Endothelial cell (in vitro differentiated cells): ENCODE data around the gene CAMKK2. TPM values are rescaled to one million over a fixed set of nuclear protein-coding genes. Genes with fewer than 3 reads are reported as not detected.
"Not testable (repeated sequence)": the region's sequence is repeated elsewhere in the genome, so short reads cannot be mapped to it uniquely, and the experiment has no call there.

Experiments
- DNase-seq: peaks from one replicate; pipeline ENCODE4 v3.0.0; 2021; ENCODE audit warnings: low spot score
- H3K27ac Mint-ChIP-seq: one replicate; pipeline ENCODE4 v1.8.0; 2021; ENCODE audit warnings: mixed read lengths, inconsistent platforms; ENCODE audit not compliant: unreplicated experiment
- H3K27me3 Mint-ChIP-seq: one replicate; pipeline ENCODE4 v1.8.0; 2021; ENCODE audit warnings: mild to moderate bottlenecking, moderate library complexity, mixed read lengths, inconsistent platforms; ENCODE audit not compliant: unreplicated experiment
- H3K36me3 Mint-ChIP-seq: one replicate; pipeline ENCODE4 v1.8.0; 2021; ENCODE audit warnings: mild to moderate bottlenecking, low read depth, mixed read lengths, inconsistent platforms; ENCODE audit not compliant: unreplicated experiment
- H3K4me1 Mint-ChIP-seq: one replicate; pipeline ENCODE4 v1.8.0; 2021; ENCODE audit warnings: mild to moderate bottlenecking, mixed read lengths, inconsistent platforms; ENCODE audit not compliant: unreplicated experiment
- H3K4me3 Mint-ChIP-seq: one replicate; pipeline ENCODE4 v1.8.0; 2021; ENCODE audit warnings: mild to moderate bottlenecking, mixed read lengths, inconsistent platforms; ENCODE audit not compliant: unreplicated experiment
- H3K9me3 Mint-ChIP-seq: one replicate; pipeline ENCODE4 v1.8.0; 2021; ENCODE audit warnings: mixed read lengths, inconsistent platforms; ENCODE audit not compliant: unreplicated experiment
- total RNA-seq: library from RNA; stranded (reverse); fragmentation: NEBNext Ultra II Directional; extraction: Animal tissue kit (Norgen Biotek cat#: 25700); gene quantifications from one replicate; pipeline ENCODE4 v1.2.1, GENCODE V29; 2021; ENCODE audit not compliant: unreplicated experiment
- TF ChIP-seq, protein P1 (sequence below): fragments of 200-600 bp; sonication (generic); IDR thresholded peaks from one replicate; pipeline ENCODE4 v1.5.0; 2021; ENCODE audit warnings: antibody characterized with exemption; ENCODE audit not compliant: unreplicated experiment

The CAMKK2 gene
- total RNA-seq, 1 donor from 2014 or later: 44.5 TPM

- Mint-ChIP-seq H3K36me3 (peaks cover 19% of the 10 kb centered on the region), H3K9me3 (no peaks in the 10 kb centered on the region), H3K27me3 (peaks cover 2% of the 10 kb centered on the region), H3K27ac (no peak overlapping the region), H3K4me3 (no peak overlapping the region), H3K4me1 (no peaks in the 10 kb centered on the region)
- TF ChIP-seq, protein P1, sequence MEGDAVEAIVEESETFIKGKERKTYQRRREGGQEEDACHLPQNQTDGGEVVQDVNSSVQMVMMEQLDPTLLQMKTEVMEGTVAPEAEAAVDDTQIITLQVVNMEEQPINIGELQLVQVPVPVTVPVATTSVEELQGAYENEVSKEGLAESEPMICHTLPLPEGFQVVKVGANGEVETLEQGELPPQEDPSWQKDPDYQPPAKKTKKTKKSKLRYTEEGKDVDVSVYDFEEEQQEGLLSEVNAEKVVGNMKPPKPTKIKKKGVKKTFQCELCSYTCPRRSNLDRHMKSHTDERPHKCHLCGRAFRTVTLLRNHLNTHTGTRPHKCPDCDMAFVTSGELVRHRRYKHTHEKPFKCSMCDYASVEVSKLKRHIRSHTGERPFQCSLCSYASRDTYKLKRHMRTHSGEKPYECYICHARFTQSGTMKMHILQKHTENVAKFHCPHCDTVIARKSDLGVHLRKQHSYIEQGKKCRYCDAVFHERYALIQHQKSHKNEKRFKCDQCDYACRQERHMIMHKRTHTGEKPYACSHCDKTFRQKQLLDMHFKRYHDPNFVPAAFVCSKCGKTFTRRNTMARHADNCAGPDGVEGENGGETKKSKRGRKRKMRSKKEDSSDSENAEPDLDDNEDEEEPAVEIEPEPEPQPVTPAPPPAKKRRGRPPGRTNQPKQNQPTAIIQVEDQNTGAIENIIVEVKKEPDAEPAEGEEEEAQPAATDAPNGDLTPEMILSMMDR: no peak
- no peak for DNase-seq
Measured at GRCh38 chr12:121314431-121314830, 17.9 kb upstream of the CAMKK2 start.

GRCh38 chr12:121310231-121310630 is 13.7 kb upstream of the CAMKK2 start:
- H3K27me3 Mint-ChIP-seq, H3K27ac Mint-ChIP-seq, H3K4me1 Mint-ChIP-seq, H3K9me3 Mint-ChIP-seq, DNase-seq, H3K4me3 Mint-ChIP-seq: not testable (repeated sequence)
- peaks cover 14% of the 10 kb centered on the region for H3K36me3 Mint-ChIP-seq

DNA sequence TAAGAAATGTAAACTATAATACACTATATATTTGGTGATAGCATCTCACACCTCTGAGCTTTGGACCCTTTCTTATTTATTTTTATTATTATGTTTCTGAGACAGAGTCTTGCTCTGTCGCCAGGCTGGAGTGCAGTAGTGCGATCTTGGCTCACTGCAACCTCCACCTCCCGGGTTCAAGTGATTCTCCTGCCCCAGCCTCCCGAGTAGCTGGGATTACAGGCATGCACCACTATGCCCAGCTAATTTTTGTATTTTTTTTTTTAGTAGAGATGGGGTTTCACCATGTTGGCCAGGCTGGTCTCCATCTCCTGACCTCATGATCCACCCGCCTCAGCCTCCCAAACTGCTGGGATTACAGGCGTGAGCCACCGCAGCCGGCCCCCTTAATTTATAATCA is 10.9 kb upstream of the CAMKK2 start:
- not testable (repeated sequence) for DNase-seq, H3K4me1 Mint-ChIP-seq, H3K27me3 Mint-ChIP-seq, H3K27ac Mint-ChIP-seq, H3K9me3 Mint-ChIP-seq, H3K4me3 Mint-ChIP-seq
- peaks cover 14% of the 10 kb centered on the region for H3K36me3 Mint-ChIP-seq

- Mint-ChIP-seq H3K4me1 (peaks cover 17% of the 10 kb centered on the region), H3K27me3 (no peaks in the 10 kb centered on the region), H3K36me3 (peaks cover 8% of the 10 kb centered on the region), H3K27ac (no peak overlapping the region), H3K4me3 (no peak overlapping the region), H3K9me3 (no peaks in the 10 kb centered on the region)
- DNase-seq: no peak
- TF ChIP-seq, protein P1: no peak
Measured at GRCh38 chr12:121304306-121304705, 7.8 kb upstream of the CAMKK2 start.

GRCh38 chr12:121301876-121302275 is 5.4 kb upstream of the CAMKK2 start:
- Mint-ChIP-seq H3K4me3 (no peak overlapping the region), H3K27ac (no peak overlapping the region), H3K27me3 (peaks cover 3% of the 10 kb centered on the region), H3K36me3 (no peaks in the 10 kb centered on the region), H3K9me3 (no peaks in the 10 kb centered on the region), H3K4me1 (peaks cover 17% of the 10 kb centered on the region)
- TF ChIP-seq, protein P1: no peak
- no peak for DNase-seq

DNA sequence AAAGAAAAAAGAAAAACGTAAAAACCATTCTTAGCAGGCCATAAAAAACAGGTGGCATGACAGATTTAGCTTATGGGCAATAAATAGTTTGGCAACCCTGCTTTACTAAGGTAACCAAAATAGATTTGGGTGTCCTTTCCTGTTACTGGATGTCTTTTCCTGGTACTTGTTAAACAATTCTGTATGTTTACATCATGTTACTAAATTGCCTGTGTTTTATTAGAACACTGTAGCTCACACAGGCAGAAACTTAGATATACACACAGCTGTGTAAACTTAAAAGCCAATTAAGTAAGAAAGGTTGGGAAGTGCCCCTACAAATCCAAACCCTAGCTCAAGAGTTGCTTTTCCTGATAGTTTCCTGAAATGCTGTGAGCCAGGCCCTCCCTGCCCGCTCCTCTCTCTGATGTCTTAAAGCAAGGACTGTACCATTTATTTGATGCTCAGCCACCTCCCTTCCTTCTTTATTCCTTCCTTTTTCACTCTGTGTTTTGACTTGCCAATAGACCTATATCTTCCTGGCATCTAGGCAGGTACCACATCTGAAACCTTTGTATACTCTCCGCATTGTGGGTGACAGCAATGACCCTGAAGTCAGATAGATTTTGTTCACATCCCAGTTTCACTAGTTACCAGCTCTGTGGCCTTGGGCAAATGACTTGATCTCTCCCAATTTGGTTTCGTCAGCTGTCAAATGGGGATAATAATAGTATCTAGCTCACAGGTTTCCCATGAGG is 3.7 kb upstream of the CAMKK2 start:
- Mint-ChIP-seq H3K4me3 (no peak overlapping the region), H3K36me3 (no peaks in the 10 kb centered on the region), H3K9me3 (no peaks in the 10 kb centered on the region), H3K27me3 (peaks cover 4% of the 10 kb centered on the region), H3K27ac (no peak overlapping the region), H3K4me1 (peaks cover 20% of the 10 kb centered on the region)
- DNase-seq: no peak
- TF ChIP-seq, protein P1: no peak
